Left ventricle myocardium inferior (tissue), 1 donor: ENCODE results near the gene GJC1. TPM values are rescaled to one million over a fixed set of nuclear protein-coding genes. Genes with fewer than 3 reads are reported as not detected.

Experiments
- DNase-seq: peaks from one replicate; pipeline ENCODE4 v3.0.0-alpha.2; 2020
- H3K27ac ChIP-seq: fragments of 200-600 bp; replicated peaks from 2 replicates; pipeline ENCODE4 v1.8.0; 2021
- H3K27me3 ChIP-seq: fragments of 200-600 bp; 2 replicates; pipeline ENCODE4 v1.8.0; 2021; ENCODE audit warnings: low read depth
- H3K36me3 ChIP-seq: fragments of 200-600 bp; 2 replicates; pipeline ENCODE4 v1.8.0; 2021
- H3K4me1 ChIP-seq: fragments of 200-600 bp; 2 replicates; pipeline ENCODE4 v1.8.0; 2021
- H3K4me3 ChIP-seq: fragments of 200-600 bp; 2 replicates; pipeline ENCODE4 v1.8.0; 2021; ENCODE audit warnings: mild to moderate bottlenecking, moderate library complexity
- H3K9me3 ChIP-seq: fragments of 200-600 bp; replicated peaks from 2 replicates; pipeline ENCODE4 v1.8.0; 2021
- intact Hi-C: fragments of 100-400 bp; cut with micrococcal nuclease; formaldehyde crosslinking; loops from one replicate; pipeline ENCODE4 v1.11.0; 2022
- long read RNA-seq: library from polyadenylated mRNA; unstranded; transcript quantifications from one replicate; pipeline ENCODE4 v2.0.0, GENCODE V29; 2021
- total RNA-seq: library from RNA; stranded (reverse); fragmentation: NEBNext Ultra II Directional; extraction: Animal tissue kit (Norgen Biotek cat#: 25700); gene quantifications from one replicate; pipeline ENCODE4 v1.2.1, GENCODE V29; 2021
- TF ChIP-seq, protein P1 (sequence below): fragments of 200-600 bp; IDR thresholded peaks from 2 replicates; pipeline ENCODE4 v1.8.0; 2021; ENCODE audit warnings: antibody characterized with exemption, mild to moderate bottlenecking, borderline replicate concordance
- donor health status: DM: no; HTN: yes; CAD: no; lungs with severe emphysema.

Gene GJC1
- total RNA-seq = 18.8 TPM
- long read RNA-seq, full-length matches to known transcripts = 4 of 6 reads
- long read RNA-seq, partial matches to known transcripts = 0 of 6 reads
- long read RNA-seq, other reads (novel, unspliced or antisense) = 2 of 6 reads

DNA sequence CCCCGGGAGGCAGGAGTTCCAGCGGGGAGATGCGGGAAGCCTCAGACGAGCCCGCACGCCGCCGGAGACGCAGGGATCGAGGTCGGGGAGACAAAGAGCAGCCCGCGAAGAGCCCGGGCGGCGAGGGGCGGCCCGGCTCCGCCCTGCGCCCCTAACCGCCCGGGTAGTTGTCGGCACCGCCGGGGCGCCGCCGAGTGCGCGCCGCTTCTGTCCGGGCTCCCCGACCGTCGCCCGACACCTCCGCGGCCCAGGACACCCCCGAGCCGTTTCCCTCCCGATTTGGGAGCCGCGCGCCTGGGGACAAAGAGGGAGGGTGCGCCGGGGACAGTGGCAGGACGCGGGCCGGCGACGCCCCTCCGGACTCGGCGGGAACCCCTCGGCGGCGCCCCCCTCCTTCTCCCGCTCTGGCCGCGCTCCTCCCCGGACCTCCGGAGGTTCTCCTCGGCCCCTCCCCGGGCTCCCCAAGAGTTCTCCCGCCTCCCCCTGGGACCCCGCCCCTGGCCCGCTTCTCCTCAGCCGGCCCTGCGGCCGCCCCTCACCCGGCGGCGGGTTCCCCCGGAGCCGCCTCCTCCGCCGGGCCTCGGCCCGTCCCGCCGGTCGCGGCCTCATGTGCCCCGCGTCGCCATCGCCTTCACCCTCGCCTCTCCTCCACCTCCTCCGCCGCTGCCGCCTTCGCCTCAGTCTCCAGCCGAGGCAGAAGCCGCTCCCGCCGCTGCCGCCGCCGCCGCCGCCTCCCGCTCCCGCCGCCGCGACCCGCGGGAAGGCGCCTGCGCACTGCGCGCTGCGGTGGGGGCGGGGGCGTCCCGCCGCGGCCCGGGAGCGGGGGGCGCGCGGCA is at the start of gene GJC1:
Gene GJC1, minus strand, starts transcription at position 765 of the 836 bp plus-strand sequence. CDS start 24,470 bp downstream, outside the sequence.
- Histone ChIP-seq H3K4me3 (peak within 1 kb of the TSS; percentile 80), H3K27me3 (peaks cover 37% of the 10 kb centered on the region), H3K27ac (peak within 1 kb of the TSS; percentile 94), H3K36me3 (no peaks in the 10 kb centered on the region), H3K9me3 (no peaks in the 10 kb centered on the region), H3K4me1 (peaks cover 58% of the 10 kb centered on the region)
- DNase-seq = peak; percentile 64
- TF ChIP-seq, protein P1, sequence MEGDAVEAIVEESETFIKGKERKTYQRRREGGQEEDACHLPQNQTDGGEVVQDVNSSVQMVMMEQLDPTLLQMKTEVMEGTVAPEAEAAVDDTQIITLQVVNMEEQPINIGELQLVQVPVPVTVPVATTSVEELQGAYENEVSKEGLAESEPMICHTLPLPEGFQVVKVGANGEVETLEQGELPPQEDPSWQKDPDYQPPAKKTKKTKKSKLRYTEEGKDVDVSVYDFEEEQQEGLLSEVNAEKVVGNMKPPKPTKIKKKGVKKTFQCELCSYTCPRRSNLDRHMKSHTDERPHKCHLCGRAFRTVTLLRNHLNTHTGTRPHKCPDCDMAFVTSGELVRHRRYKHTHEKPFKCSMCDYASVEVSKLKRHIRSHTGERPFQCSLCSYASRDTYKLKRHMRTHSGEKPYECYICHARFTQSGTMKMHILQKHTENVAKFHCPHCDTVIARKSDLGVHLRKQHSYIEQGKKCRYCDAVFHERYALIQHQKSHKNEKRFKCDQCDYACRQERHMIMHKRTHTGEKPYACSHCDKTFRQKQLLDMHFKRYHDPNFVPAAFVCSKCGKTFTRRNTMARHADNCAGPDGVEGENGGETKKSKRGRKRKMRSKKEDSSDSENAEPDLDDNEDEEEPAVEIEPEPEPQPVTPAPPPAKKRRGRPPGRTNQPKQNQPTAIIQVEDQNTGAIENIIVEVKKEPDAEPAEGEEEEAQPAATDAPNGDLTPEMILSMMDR = no peak
- intact Hi-C loops = loop anchor here (5.0 kb wide), 1 partner anchor 42 kb away; no protein-coding TSS in a partner anchor

DNA sequence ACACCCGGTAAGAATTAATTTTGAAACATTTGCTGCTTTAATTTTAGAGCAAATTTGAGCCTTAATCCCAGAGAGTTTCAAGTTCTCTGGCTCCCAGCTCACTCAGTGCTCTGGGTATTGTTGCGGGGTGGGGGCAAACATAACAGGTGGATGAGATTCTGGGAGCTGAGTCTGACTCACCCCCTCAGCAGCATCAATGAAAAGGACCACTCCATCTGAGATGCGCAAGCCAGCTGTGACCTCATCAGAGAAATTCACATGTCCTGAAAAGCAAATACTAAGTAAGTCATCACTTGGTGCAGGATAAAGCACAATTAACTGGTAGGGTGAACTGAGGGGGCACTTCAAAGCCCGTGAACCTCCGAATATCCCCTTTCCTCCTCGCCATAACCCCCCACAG is 49.3 kb upstream of the GJC1 start:
- TF ChIP-seq, protein P1 = no peak
- intact Hi-C loops = no loop called here
- no peak overlapping the region for H3K4me3 ChIP-seq

DNA sequence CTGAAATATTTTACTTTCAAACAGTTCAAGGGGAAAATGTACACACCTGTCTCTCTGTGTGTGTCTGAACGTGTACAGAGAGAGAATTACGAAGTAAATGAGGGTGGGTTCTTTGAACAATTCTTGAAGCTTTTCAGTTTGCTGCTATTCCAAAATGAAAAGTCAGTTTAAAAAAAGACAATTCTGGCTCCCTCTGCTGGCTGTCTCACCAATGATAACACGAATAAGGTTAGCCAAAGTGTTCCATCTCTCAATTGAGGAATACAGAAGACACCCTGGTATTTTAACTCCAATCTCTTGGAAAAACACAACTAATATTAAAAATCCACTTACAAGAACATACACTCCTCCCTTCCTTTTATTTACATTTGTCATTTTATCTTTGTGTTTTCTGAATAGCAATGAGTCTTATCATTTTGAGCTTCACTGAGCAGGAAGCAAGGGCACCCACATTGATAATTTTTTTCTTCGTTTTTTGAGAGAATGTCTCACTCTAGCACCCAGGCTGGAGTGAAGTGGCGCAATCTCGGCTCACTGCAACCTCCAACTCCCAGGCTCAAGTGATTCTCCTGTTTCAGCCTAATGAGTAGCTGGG is 48.6 kb upstream of the GJC1 start:
- peaks cover 96% of the 10 kb centered on the region for H3K36me3 ChIP-seq
- TF ChIP-seq, protein P1 = peak; percentile 72

More for the DNA sequence above, 49.3 kb upstream of the GJC1 start:
- peaks cover 98% of the 10 kb centered on the region for H3K36me3 ChIP-seq
- no peak overlapping the region for H3K27ac ChIP-seq
- no peaks in the 10 kb centered on the region for H3K9me3 ChIP-seq
- H3K27me3 ChIP-seq = no peaks in the 10 kb centered on the region
- H3K4me1 ChIP-seq = no peaks in the 10 kb centered on the region
- no peak for DNase-seq

DNA sequence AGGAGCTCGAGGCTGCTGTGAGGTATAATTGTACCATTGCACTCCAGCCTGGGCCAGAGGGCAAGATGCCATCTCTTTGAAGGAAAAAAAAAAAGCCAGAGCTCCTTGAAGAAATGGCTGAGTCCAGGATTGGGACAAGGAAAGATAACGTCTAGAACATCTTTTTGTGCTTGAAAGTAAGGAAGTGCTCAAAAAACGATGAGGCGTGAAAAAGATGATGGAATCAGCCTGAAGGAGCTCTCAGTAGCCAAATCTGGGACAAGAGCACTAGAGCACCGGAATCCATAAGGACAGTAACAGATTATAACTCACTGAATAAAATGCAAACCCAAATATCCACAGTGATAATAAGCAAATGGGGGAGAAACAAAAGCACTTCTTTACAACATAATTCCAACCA is 47.0 kb upstream of the GJC1 start:
- Histone ChIP-seq H3K36me3 (peaks cover 95% of the 10 kb centered on the region), H3K9me3 (no peaks in the 10 kb centered on the region), H3K4me3 (no peak overlapping the region), H3K27me3 (no peaks in the 10 kb centered on the region), H3K4me1 (peaks cover 12% of the 10 kb centered on the region), H3K27ac (no peak overlapping the region)
- intact Hi-C loops = no loop called here
- no peak for DNase-seq
- TF ChIP-seq, protein P1 = no peak

More for the DNA sequence above, 48.6 kb upstream of the GJC1 start:
- Histone ChIP-seq H3K9me3 (no peaks in the 10 kb centered on the region), H3K4me1 (no peaks in the 10 kb centered on the region), H3K27me3 (no peaks in the 10 kb centered on the region), H3K4me3 (no peak overlapping the region), H3K27ac (no peak overlapping the region)
- intact Hi-C loops = no loop called here
- DNase-seq = no peak

DNA sequence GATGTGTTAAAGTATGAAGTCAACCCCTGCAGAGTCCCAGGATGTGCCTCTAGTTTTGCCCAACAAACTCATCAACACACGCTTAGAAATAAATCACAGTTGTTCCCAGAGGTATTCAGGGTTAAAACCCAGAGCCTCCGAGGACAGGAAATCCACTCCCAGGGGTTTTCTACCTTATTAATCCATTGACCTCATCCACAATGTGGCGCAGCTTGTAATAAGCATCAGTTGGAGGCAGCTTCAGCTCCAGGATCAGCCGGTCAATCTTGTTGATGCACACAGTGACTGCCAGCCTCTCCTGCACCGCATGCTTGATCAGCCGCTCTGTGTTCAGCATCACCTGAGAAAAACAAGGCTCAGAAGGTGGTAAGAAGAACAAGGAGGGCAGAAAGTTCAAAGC is 45.7 kb upstream of the GJC1 start:
- intact Hi-C loops = no loop called here
- no peak for DNase-seq
- TF ChIP-seq, protein P1 = no peak
- H3K36me3 ChIP-seq = peaks cover 95% of the 10 kb centered on the region
- H3K9me3 ChIP-seq = no peaks in the 10 kb centered on the region
- H3K27me3 ChIP-seq = no peaks in the 10 kb centered on the region
- no peak overlapping the region for H3K4me3 ChIP-seq
- H3K4me1 ChIP-seq = peaks cover 19% of the 10 kb centered on the region
- no peak overlapping the region for H3K27ac ChIP-seq
